ENCODE results near the gene HTR1E.
"Not testable (repeated sequence)": the region's sequence is repeated elsewhere in the genome, so short reads cannot be mapped to it uniquely, and the experiment has no call there.

HTR1E gene

DNA sequence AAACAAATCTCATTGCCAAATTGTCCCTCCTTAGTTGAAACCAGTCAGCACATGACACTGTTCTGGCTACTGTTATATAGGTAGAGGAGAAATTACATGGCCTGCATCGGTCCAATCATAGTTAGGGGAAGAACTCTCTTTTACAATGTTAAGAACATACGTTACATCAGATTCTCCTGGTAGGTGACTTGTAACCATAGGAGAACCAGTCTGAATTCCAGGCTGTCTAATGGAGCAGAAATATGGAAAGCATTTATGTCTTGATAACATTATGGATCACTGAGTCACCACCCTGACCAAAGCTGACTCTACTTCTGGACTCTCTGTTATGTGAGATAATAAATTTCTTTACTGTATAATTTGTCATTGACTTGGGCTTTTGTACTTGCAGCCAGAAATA, 40.9 kb downstream of the HTR1E start:
- Histone ChIP-seq H3K36me3 (ENCODE audit: control insufficient read depth, insufficient read depth, low read length) (no peaks in the 10 kb centered on the region), H3K9me3 (ENCODE audit: control insufficient read depth, insufficient read depth, low read depth, low read length) (no peaks in the 10 kb centered on the region), H3K9ac (ENCODE audit: low read length) (no peak overlapping the region), H3K27ac (ENCODE audit: low read depth, low read length) (no peak overlapping the region), H3K4me1 (ENCODE audit: control insufficient read depth, insufficient read depth, low read length) (no peaks in the 10 kb centered on the region), H3K27me3 (ENCODE audit: control insufficient read depth, insufficient read depth, low read length) (no peaks in the 10 kb centered on the region), H3K4me3 (ENCODE audit: low read depth, low read length) (no peak overlapping the region)

DNA sequence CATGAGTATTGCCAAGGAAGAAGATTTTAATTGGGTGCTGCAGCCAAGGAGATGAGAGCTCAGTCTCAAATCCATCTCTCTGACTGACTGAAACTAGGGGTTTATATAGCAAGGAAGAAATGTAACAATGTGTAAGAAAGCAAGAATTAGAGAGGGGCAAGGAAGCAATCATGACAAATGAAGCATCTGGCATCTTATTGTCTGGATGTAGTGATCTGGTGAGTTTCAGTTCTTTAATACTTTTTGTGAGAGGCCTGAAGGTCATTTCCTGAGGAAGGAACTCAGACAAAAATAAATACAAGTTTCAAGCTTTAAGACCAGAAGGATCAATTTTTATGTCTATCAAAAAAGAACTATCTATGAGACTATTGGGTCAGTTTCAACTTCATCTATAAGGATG, 64.2 kb downstream of the HTR1E start:
- Histone ChIP-seq H3K9me3 (ENCODE audit: control insufficient read depth, insufficient read depth, low read depth, low read length) (peaks cover 16% of the 10 kb centered on the region), H3K4me1 (ENCODE audit: control insufficient read depth, insufficient read depth, low read length) (no peaks in the 10 kb centered on the region), H3K9ac (ENCODE audit: low read length) (no peak overlapping the region), H3K27ac (ENCODE audit: low read depth, low read length) (no peak overlapping the region), H3K4me3 (ENCODE audit: low read depth, low read length) (no peak overlapping the region), H3K27me3 (ENCODE audit: control insufficient read depth, insufficient read depth, low read length) (no peaks in the 10 kb centered on the region), H3K36me3 (ENCODE audit: control insufficient read depth, insufficient read depth, low read length) (no peaks in the 10 kb centered on the region)

DNA sequence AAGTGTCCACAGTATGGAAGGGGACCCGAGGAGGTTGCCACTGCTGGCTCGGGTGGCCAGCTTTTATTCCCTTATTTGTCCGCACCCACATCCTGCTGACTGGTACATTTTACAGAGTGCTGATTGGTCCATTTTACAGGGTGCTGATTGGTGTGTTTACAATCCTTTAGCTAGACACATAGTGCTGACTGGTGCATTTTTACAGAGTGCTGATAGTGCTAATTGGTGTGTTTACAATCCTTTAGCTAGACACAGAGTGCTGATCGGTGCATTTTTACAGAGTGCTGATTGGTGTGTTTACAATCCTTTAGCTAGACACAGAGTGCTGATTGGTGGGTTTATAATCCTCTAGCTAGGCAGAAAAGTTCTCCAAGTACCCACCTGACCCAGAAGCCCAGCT, 65.1 kb downstream of the HTR1E start:
- not testable (repeated sequence) for H3K4me3 ChIP-seq (ENCODE audit: low read depth, low read length); H3K4me1 ChIP-seq (ENCODE audit: control insufficient read depth, insufficient read depth, low read length); H3K9ac ChIP-seq (ENCODE audit: low read length); H3K36me3 ChIP-seq (ENCODE audit: control insufficient read depth, insufficient read depth, low read length); H3K27ac ChIP-seq (ENCODE audit: low read depth, low read length); H3K27me3 ChIP-seq (ENCODE audit: control insufficient read depth, insufficient read depth, low read length)
- peaks cover 19% of the 10 kb centered on the region for H3K9me3 ChIP-seq (ENCODE audit: control insufficient read depth, insufficient read depth, low read depth, low read length)

DNA sequence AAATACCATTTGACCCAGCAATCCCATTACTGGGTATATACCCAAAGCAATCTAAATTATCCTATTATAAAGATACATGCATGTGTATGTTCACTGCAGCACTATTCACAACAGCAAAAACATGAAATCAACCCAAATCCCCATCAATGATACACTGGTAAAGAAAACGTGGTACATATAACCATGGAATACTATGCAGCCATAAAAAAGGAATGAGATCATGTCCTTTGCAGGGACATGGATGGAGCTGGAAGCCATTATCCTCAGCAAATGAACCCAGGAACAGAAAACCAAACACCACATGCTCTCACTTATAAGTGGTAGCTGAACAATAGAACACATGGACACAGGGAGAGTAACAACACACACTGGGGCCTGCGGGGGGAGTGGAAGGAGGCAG, 69.2 kb downstream of the HTR1E start:
- H3K9me3 ChIP-seq (ENCODE audit: control insufficient read depth, insufficient read depth, low read depth, low read length), result peaks cover 20% of the 10 kb centered on the region
- not testable (repeated sequence) for H3K9ac ChIP-seq (ENCODE audit: low read length); H3K27ac ChIP-seq (ENCODE audit: low read depth, low read length); H3K36me3 ChIP-seq (ENCODE audit: control insufficient read depth, insufficient read depth, low read length); H3K4me3 ChIP-seq (ENCODE audit: low read depth, low read length); H3K4me1 ChIP-seq (ENCODE audit: control insufficient read depth, insufficient read depth, low read length); H3K27me3 ChIP-seq (ENCODE audit: control insufficient read depth, insufficient read depth, low read length)

DNA sequence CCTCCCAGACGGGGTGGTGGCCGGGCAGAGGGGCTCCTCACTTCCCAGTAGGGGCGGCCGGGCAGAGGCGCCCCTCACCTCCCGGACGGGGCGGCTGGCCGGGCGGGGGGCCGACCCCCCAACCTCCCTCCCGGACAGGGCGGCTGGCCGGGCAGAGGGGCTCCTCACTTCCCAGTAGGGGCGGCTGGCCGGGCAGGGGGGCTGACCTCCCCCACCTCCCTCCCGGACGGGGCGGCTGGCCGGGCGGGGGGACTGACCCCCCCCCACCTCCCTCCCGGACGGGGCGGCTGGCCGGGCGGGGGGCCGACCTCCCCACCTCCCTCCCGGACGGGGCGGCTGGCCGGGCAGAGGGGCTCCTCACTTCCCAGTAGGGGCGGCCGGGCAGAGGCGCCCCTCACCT, 72.3 kb downstream of the HTR1E start:
- not testable (repeated sequence) for H3K27ac ChIP-seq (ENCODE audit: low read depth, low read length); H3K4me3 ChIP-seq (ENCODE audit: low read depth, low read length); H3K27me3 ChIP-seq (ENCODE audit: control insufficient read depth, insufficient read depth, low read length); H3K36me3 ChIP-seq (ENCODE audit: control insufficient read depth, insufficient read depth, low read length); H3K4me1 ChIP-seq (ENCODE audit: control insufficient read depth, insufficient read depth, low read length); H3K9ac ChIP-seq (ENCODE audit: low read length)
- H3K9me3 ChIP-seq (ENCODE audit: control insufficient read depth, insufficient read depth, low read depth, low read length), result peaks cover 11% of the 10 kb centered on the region

DNA sequence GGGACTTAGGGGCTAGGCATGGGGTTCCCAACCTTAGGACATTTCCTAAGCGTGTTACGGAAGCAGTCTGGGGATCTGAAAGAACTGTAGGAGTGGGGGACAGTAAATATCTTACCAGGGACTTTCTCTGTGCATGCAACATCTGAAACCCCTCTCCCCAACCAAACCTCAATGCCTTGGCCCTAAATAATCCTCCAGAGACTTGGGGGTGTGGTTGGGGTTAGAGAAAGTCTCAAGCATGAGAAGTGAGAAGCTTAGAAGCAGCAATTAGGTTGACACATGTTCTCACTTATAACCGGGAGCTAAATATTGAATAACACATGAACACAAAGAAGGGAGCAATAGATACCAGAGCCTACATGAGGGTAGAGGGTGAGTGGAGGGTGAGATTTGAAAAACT, 74.7 kb downstream of the HTR1E start:
- Histone ChIP-seq H3K27me3 (ENCODE audit: control insufficient read depth, insufficient read depth, low read length) (no peaks in the 10 kb centered on the region), H3K36me3 (ENCODE audit: control insufficient read depth, insufficient read depth, low read length) (no peaks in the 10 kb centered on the region), H3K4me3 (ENCODE audit: low read depth, low read length) (no peak overlapping the region), H3K4me1 (ENCODE audit: control insufficient read depth, insufficient read depth, low read length) (no peaks in the 10 kb centered on the region), H3K9me3 (ENCODE audit: control insufficient read depth, insufficient read depth, low read depth, low read length) (peaks cover 7% of the 10 kb centered on the region), H3K9ac (ENCODE audit: low read length) (no peak overlapping the region), H3K27ac (ENCODE audit: low read depth, low read length) (no peak overlapping the region)

DNA sequence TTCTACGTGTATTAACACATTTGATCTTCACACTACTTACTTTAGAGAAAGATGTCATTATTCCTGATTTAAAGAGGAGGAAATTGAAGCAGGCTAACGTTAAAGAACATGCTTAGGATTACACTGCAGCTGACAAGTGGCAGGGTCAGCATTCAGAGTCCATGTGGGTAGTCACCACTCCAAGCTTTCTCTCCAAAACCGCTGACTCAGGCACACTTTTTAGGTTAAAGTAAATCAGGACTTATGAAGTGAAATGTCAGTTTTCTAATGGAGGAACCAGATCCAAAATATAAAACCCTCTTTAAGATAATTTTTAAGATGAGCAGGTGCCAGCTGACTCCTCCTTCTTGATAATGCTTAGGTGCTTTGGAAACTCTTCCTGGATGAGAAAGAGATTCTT, 75.4 kb downstream of the HTR1E start:
- peaks cover 7% of the 10 kb centered on the region for H3K9me3 ChIP-seq (ENCODE audit: control insufficient read depth, insufficient read depth, low read depth, low read length)
- H3K36me3 ChIP-seq (ENCODE audit: control insufficient read depth, insufficient read depth, low read length), result no peaks in the 10 kb centered on the region
- no peaks in the 10 kb centered on the region for H3K4me1 ChIP-seq (ENCODE audit: control insufficient read depth, insufficient read depth, low read length)
- H3K27ac ChIP-seq (ENCODE audit: low read depth, low read length), result no peak overlapping the region
- no peaks in the 10 kb centered on the region for H3K27me3 ChIP-seq (ENCODE audit: control insufficient read depth, insufficient read depth, low read length)
- H3K9ac ChIP-seq (ENCODE audit: low read length), result no peak overlapping the region
- H3K4me3 ChIP-seq (ENCODE audit: low read depth, low read length), result no peak overlapping the region

DNA sequence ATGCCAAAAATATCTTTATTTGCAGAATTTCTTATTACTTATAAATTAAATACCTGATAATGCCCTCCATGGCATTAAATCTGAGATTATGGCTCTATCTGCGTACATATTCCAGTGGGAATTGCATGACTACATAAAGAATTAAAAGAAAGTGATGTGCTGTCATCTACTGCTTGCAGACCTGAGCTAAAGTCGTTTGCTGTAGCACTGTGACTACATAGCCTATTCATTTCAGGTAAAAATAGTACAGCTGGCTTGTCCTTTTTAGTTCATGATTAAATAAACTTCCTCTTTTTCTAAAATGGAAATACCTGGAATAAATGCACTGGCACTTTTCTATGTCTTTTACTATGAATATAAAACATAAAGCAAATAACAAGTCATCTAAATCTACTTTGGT, 79.4 kb downstream of the HTR1E start:
- no peak overlapping the region for H3K4me3 ChIP-seq (ENCODE audit: low read depth, low read length)
- no peaks in the 10 kb centered on the region; the same call in 1 of the 2 replicates for H3K9me3 ChIP-seq (ENCODE audit: control insufficient read depth, insufficient read depth, low read depth, low read length)
- H3K27me3 ChIP-seq (ENCODE audit: control insufficient read depth, insufficient read depth, low read length), result no peaks in the 10 kb centered on the region
- H3K36me3 ChIP-seq (ENCODE audit: control insufficient read depth, insufficient read depth, low read length), result no peaks in the 10 kb centered on the region
- H3K27ac ChIP-seq (ENCODE audit: low read depth, low read length), result no peak overlapping the region
- H3K4me1 ChIP-seq (ENCODE audit: control insufficient read depth, insufficient read depth, low read length), result no peaks in the 10 kb centered on the region
- no peak overlapping the region for H3K9ac ChIP-seq (ENCODE audit: low read length)

DNA sequence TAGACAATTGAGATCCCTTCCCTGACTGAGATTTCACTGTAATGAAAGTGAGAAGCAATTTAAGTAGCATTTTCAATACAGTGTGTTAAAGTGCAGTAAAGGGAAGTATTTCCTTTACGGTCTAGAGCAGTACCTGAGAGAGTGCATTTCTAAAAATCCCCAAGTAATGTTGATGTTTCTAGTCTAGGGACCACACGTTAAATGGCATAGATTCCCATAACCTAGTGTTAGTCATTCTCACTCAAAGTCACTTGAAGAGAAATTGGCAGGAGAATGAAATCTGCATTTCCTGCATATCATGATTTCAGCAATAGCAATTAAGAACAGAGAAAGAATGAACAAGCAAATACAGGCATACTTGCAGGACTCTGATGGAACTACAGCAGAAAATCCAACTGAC, 89.7 kb downstream of the HTR1E start:
- no peaks in the 10 kb centered on the region for H3K27me3 ChIP-seq (ENCODE audit: control insufficient read depth, insufficient read depth, low read length)
- H3K4me1 ChIP-seq (ENCODE audit: control insufficient read depth, insufficient read depth, low read length), result no peaks in the 10 kb centered on the region
- H3K36me3 ChIP-seq (ENCODE audit: control insufficient read depth, insufficient read depth, low read length), result no peaks in the 10 kb centered on the region
- no peak overlapping the region for H3K4me3 ChIP-seq (ENCODE audit: low read depth, low read length)
- H3K9me3 ChIP-seq (ENCODE audit: control insufficient read depth, insufficient read depth, low read depth, low read length), result no peaks in the 10 kb centered on the region
- H3K27ac ChIP-seq (ENCODE audit: low read depth, low read length), result no peak overlapping the region
- no peak overlapping the region for H3K9ac ChIP-seq (ENCODE audit: low read length)

DNA sequence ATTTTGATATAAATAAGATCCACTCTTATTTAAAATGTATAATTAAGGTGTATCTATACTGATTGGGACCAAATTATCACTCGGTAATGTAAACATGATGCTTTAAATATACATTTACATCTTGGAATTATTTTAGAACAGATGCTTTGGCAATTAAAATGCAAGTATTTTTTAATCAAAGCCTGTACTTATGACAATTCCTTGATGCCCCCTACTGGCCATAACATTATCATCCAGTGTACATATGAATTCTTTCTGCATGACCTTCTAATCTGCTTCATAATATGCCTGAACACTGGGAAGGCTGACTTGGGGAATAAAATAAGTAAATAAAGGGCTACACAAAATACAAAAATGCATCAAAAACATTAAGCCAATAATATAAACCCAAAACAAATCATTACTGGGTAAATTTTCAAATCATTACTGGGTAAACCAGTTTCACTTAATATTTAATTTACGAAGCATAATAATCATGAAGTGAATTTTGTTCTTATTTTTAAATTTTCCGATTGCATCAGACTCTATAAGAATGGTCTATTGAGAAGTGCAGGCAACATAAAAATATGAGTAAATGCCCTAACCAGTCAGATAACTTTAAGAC, 92.5 kb downstream of the HTR1E start:
- Histone ChIP-seq H3K9me3 (ENCODE audit: control insufficient read depth, insufficient read depth, low read depth, low read length) (0 out of 2 replicates have a peak, but pooled peaks cover 2% of the 10 kb centered on the region), H3K36me3 (ENCODE audit: control insufficient read depth, insufficient read depth, low read length) (no peaks in the 10 kb centered on the region), H3K27ac (ENCODE audit: low read depth, low read length) (no peak overlapping the region), H3K27me3 (ENCODE audit: control insufficient read depth, insufficient read depth, low read length) (no peaks in the 10 kb centered on the region), H3K4me3 (ENCODE audit: low read depth, low read length) (no peak overlapping the region), H3K9ac (ENCODE audit: low read length) (no peak overlapping the region), H3K4me1 (ENCODE audit: control insufficient read depth, insufficient read depth, low read length) (no peaks in the 10 kb centered on the region)

DNA sequence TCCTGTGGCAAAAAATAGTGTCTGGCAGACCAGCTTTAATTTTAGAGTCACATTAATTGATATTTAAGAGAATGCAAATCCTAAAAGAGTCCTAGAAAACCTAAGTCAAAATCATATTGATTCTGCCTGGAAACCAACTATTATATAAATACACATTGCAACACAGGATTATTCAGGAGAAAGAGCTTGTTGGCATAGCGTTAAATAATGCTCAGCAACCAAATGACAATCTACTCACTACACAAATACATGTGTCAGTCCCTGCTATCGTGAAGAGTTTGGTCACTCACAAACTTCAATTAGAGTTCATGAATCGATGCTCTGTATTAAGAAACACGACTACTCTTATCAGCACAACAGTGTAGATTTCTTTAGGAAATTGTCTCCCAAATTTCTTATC, 103.4 kb downstream of the HTR1E start:
- Histone ChIP-seq H3K4me1 (ENCODE audit: control insufficient read depth, insufficient read depth, low read length) (no peaks in the 10 kb centered on the region; the same call in 1 of the 2 replicates), H3K9me3 (ENCODE audit: control insufficient read depth, insufficient read depth, low read depth, low read length) (no peaks in the 10 kb centered on the region), H3K27ac (ENCODE audit: low read depth, low read length) (no peak overlapping the region)

More for the DNA sequence above, 103.4 kb downstream of the HTR1E start:
- Histone ChIP-seq H3K9ac (ENCODE audit: low read length) (no peak overlapping the region), H3K4me3 (ENCODE audit: low read depth, low read length) (no peak overlapping the region), H3K36me3 (ENCODE audit: control insufficient read depth, insufficient read depth, low read length) (no peaks in the 10 kb centered on the region), H3K27me3 (ENCODE audit: control insufficient read depth, insufficient read depth, low read length) (no peaks in the 10 kb centered on the region)

Measured in HUES6 (cell line).